Spleen (tissue), 11 donors: Measurements from ENCODE around the gene DYRK1A. TPM values are rescaled to one million over a fixed set of nuclear protein-coding genes. Genes with fewer than 3 reads are reported as not detected.

Source experiments
- DNase-seq: peaks from one replicate; pipeline ENCODE4 v3.0.0-alpha.2; 2020
- H3K27ac ChIP-seq, 8 donors: fragments of 200-600 bp; sonication (generic) in 7 of 8; 1 replicate in 4 of 8; 2 replicates in 4 of 8; pipeline versions ENCODE4 v1.5.0 to v1.8.0; 2016 to 2021; ENCODE audit warnings: inconsistent platforms in 4 of 8, mild to moderate bottlenecking in 4 of 8, moderate library complexity in 1 of 8
- H3K27me3 ChIP-seq, 7 donors: fragments of 200-600 bp; sonication (generic) in 6 of 7; replicated peaks in 1 of 7; 1 replicate in 4 of 7; 2 replicates in 3 of 7; pipeline versions ENCODE4 v1.5.0 to v1.8.0; 2016 to 2021; ENCODE audit warnings: inconsistent platforms in 3 of 7, mild to moderate bottlenecking in 1 of 7
- H3K36me3 ChIP-seq, 6 donors: fragments of 200-600 bp; sonication (generic) in 5 of 6; 1 replicate in 4 of 6; 2 replicates in 2 of 6; pipeline versions ENCODE4 v1.5.0 to v1.8.0; 2016 to 2021; ENCODE audit warnings: inconsistent platforms in 2 of 6
- H3K4me1 ChIP-seq, 6 donors: fragments of 200-600 bp; sonication (generic) in 5 of 6; 1 replicate in 3 of 6; 2 replicates in 3 of 6; pipeline versions ENCODE4 v1.5.0 to v1.8.0; 2016 to 2021; ENCODE audit warnings: inconsistent platforms in 3 of 6
- H3K4me3 ChIP-seq, 8 donors: fragments of 200-600 bp; sonication (generic) in 7 of 8; 1 replicate in 4 of 8; 2 replicates in 4 of 8; pipeline versions ENCODE4 v1.5.0 to v1.8.0; 2016 to 2021; ENCODE audit warnings: inconsistent platforms in 4 of 8, mild to moderate bottlenecking in 4 of 8, moderate library complexity in 2 of 8
- H3K9me3 ChIP-seq, 8 donors: fragments of 200-600 bp; sonication (generic) in 7 of 8; 1 replicate in 4 of 8; 2 replicates in 4 of 8; pipeline versions ENCODE4 v1.5.0 to v1.8.0; 2016 to 2021; ENCODE audit warnings: inconsistent platforms in 4 of 8
- CTCF ChIP-seq, 11 experiments: fragments of 200-600 bp in 7 of 11; fragments of 450-650 bp in 4 of 11; sonication (generic) in 4 of 11; IDR thresholded peaks in 8 of 11; conservative IDR thresholded peaks in 3 of 11; 1 replicate in 7 of 11; 2 replicates in 4 of 11; pipeline versions ENCODE4 v1.4.0 to v1.8.0; 2016 to 2021; ENCODE audit warnings: antibody characterized with exemption in 11 of 11, inconsistent platforms in 4 of 11, mild to moderate bottlenecking in 1 of 11
- POLR2A ChIP-seq, 3 donors: fragments of 450-650 bp; IDR thresholded peaks; one replicate each; pipeline ENCODE4 v1.5.1; 2017; ENCODE audit warnings: antibody characterized with exemption in 3 of 3, mild to moderate bottlenecking in 1 of 3
- POLR2AphosphoS5 ChIP-seq, 3 donors: sonication (generic); formaldehyde crosslinking; IDR thresholded peaks; one replicate each; pipeline ENCODE4 v1.5.1; 2017; ENCODE audit warnings: antibody characterized with exemption in 3 of 3
- WGBS, 5 donors: extraction: QIAGEN DNeasy Blood & Tissue Kit in 3 of 5; methylation state at CpG; one replicate each; pipeline versions ENCODE4 v1.1.5 to v1.1.7; 2013 to 2018; 5-methylcytosine and 5-hydroxymethylcytosine counted together
- intact Hi-C: fragments of 100-400 bp; cut with DNase I; formaldehyde crosslinking; loops from one replicate; pipeline ENCODE4 v1.15.0; 2023; ENCODE audit warnings: low total_unique reads
- polyA plus RNA-seq, 3 donors: library from polyadenylated mRNA; stranded (reverse); fragments of 200-250 nt; gene quantifications; one replicate each; pipeline ENCODE4 v1.2.1, GENCODE V29; 2013
- total RNA-seq, 7 donors: library from RNA; depleted of rRNA in 3 of 7; stranded (reverse); fragments of >200 nt in 3 of 7; fragmentation: NEBNext Ultra II Directional in 4 of 7; extraction: Animal tissue kit (Norgen Biotek cat#: 25700) in 4 of 7; gene quantifications; one replicate each; pipeline versions ENCODE4 v1.1.0 to v1.2.1, GENCODE V29; 2016 to 2021
- donor health status: healthy with polysubstance abuse.
- donor health status: DM: no; HTN: no; CAD: no; lungs with moderate emphysema.
- donor health status: DM: no; HTN: no; CAD: no.
- donor health status: Bipolar disorder and iron deficiency.
- donor health status: healthy.
- donor health status: DM: no; HTN: no; CAD: no.
- donor health status: DM: yes; HTN: yes; CAD: no.

Gene DYRK1A
- total and polyA plus RNA-seq, 10 donors = 21.9 to 115 (median 95.1) TPM

GRCh38 chr21:37551993-37552355, 185.4 kb downstream of the DYRK1A start:
- no peak for DNase-seq
- Histone ChIP-seq H3K36me3 (no peaks in the 10 kb centered on the region), H3K4me3 (no peak overlapping the region), H3K27me3 (peaks cover 0 to 19% (median 0%) of the 10 kb centered on the region in 7 donors), H3K9me3 (no peaks in the 10 kb centered on the region), H3K4me1 (peaks cover 0 to 8% (median 2%) of the 10 kb centered on the region in 6 donors), H3K27ac (no peak overlapping the region)
- 89 to 99% (median 94%) methylated on average over 4 to 5 of the region's 5 CpGs for WGBS, 5 donors
- intact Hi-C loops = no loop called here
- TF ChIP-seq CTCF (IDR thresholded peaks at IDR 0.05 in 8 of 11, conservative IDR thresholded peaks at IDR 0.05 in 3 of 11) = no peak
- TF ChIP-seq POLR2AphosphoS5 (IDR thresholded peaks at IDR 0.05) = no peak
- no peak for TF ChIP-seq POLR2A (IDR thresholded peaks at IDR 0.05)

DNA sequence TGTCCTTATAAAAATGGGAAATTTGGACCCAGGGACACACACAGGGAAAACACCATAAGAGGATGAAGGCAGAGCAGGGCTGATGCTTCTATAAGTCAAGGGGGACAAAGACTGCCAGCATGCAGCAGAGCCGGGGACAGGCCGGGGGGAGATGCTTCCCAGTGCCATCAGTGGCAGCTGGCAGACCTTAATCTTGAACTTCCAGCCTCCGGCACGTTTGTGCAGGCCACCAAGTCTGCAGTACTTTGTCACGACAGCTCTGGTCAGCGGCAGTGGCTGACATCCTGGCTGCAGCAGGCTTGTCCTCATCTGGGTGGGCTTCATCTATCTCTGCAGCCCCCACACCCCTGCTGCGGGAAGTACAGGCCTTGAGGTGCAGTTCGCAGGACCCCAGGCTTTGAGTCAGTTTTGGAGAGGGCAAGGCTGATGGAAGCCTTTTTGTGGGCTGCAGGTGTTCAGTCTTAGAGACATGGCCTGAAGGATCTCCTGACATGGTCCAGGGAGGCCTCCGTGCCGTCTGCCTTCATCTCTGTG, 186.0 kb downstream of the DYRK1A start:
- H3K36me3 ChIP-seq = no peaks in the 10 kb centered on the region
- WGBS, 5 donors = 88 to 96% (median 91%) methylated on average over 7 to 10 of the region's 10 CpGs
- H3K4me1 ChIP-seq = peaks cover 0 to 8% (median 2%) of the 10 kb centered on the region in 6 donors
- TF ChIP-seq POLR2AphosphoS5 (IDR thresholded peaks at IDR 0.05) = no peak
- no peak for TF ChIP-seq POLR2A (IDR thresholded peaks at IDR 0.05)
- TF ChIP-seq CTCF (IDR thresholded peaks at IDR 0.05 in 8 of 11, conservative IDR thresholded peaks at IDR 0.05 in 3 of 11) = no peak
- no peak for DNase-seq
- no peak overlapping the region for H3K27ac ChIP-seq
- H3K27me3 ChIP-seq = peaks cover 0 to 14% (median 0%) of the 10 kb centered on the region in 7 donors
- no peaks in the 10 kb centered on the region for H3K9me3 ChIP-seq
- H3K4me3 ChIP-seq = no peak overlapping the region
- intact Hi-C loops = no loop called here

- WGBS, 5 donors = 77 to 92% (median 86%) methylated on average over 9 to 10 of the region's 10 CpGs
Measured at GRCh38 chr21:37553078-37553481, 186.5 kb downstream of the DYRK1A start.

More at GRCh38 chr21:37553078-37553481, 186.5 kb downstream of the DYRK1A start:
- DNase-seq = no peak
- H3K36me3 ChIP-seq = no peaks in the 10 kb centered on the region
- peaks cover 0 to 14% (median 0%) of the 10 kb centered on the region in 7 donors for H3K27me3 ChIP-seq
- H3K27ac ChIP-seq = no peak overlapping the region
- H3K9me3 ChIP-seq = no peaks in the 10 kb centered on the region
- no peak for TF ChIP-seq POLR2AphosphoS5 (IDR thresholded peaks at IDR 0.05)
- no peak for TF ChIP-seq CTCF (IDR thresholded peaks at IDR 0.05 in 8 of 11, conservative IDR thresholded peaks at IDR 0.05 in 3 of 11)
- TF ChIP-seq POLR2A (IDR thresholded peaks at IDR 0.05) = no peak
- no peak overlapping the region for H3K4me3 ChIP-seq
- intact Hi-C loops = no loop called here
- H3K4me1 ChIP-seq = peaks cover 0 to 7% (median 2%) of the 10 kb centered on the region in 6 donors
